ENCODE results near the gene OOSP3.

The OOSP3 gene

GRCh38 chr11:59938718-59939117, 60.1 kb downstream of the OOSP3 start:
- no peaks in the 10 kb centered on the region for H3K9me3 ChIP-seq (ENCODE audit: low read length)
- no peak overlapping the region for H3K4me3 ChIP-seq (ENCODE audit: low read length)
- no peaks in the 10 kb centered on the region for H3K27me3 ChIP-seq (ENCODE audit: insufficient read depth, low read length)
- no peaks in the 10 kb centered on the region for H3K4me1 ChIP-seq (ENCODE audit: insufficient read depth, low read length)
- H2AFZ ChIP-seq (ENCODE audit: low read depth, low read length): no peak overlapping the region
- no peaks in the 10 kb centered on the region for H3K36me3 ChIP-seq (ENCODE audit: insufficient read depth, low read length)

DNA sequence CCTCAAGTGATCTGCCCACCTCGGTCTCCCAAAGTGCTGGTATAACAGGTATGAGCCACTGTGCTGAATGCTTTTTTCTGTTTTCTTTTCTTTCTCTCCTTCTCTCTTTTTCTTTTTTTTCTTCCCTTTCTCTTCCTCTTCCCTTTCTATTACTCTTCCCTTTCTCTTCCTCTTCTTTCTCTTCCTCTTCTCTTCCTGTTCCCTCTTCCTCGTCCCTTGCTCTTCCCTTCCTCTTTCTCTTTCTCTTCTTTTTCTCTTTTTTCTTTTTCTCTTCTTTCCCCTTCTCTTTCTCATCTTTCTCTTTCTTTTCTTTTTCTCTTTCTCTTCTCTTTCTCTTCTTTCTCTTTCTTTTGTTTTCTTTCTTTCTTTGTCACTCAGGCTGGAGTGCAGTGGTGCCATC, 60.9 kb downstream of the OOSP3 start:
- no peak overlapping the region for H3K4me3 ChIP-seq (ENCODE audit: low read length)
- H3K4me1 ChIP-seq (ENCODE audit: insufficient read depth, low read length): no peaks in the 10 kb centered on the region
- H3K9me3 ChIP-seq (ENCODE audit: low read length): no peaks in the 10 kb centered on the region
- no peaks in the 10 kb centered on the region for H3K27me3 ChIP-seq (ENCODE audit: insufficient read depth, low read length)
- H2AFZ ChIP-seq (ENCODE audit: low read depth, low read length): no peak overlapping the region
- H3K36me3 ChIP-seq (ENCODE audit: insufficient read depth, low read length): no peaks in the 10 kb centered on the region

DNA sequence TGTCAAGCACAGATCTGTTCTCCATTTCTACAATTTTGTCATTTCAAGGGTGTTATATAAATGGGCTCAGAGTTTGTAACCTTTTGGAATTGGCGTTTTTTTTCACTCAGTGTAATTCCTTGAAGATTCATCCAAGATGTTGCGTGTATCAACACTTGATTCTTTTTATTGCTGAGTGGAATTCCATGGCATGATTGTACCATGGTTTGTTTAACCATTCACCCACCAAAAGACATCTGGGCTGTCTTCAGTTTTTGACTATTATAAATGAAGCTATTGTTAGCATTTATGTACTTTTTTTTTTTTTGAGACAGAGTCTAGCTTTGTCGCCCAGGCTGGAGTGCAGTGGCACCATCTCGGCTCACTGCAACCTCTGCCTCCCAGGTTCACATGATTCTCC, 62.5 kb downstream of the OOSP3 start:
- Histone ChIP-seq H3K9me3 (ENCODE audit: low read length) (no peaks in the 10 kb centered on the region), H3K4me1 (ENCODE audit: insufficient read depth, low read length) (peaks cover 4% of the 10 kb centered on the region), H3K27me3 (ENCODE audit: insufficient read depth, low read length) (no peaks in the 10 kb centered on the region), H2AFZ (ENCODE audit: low read depth, low read length) (no peak overlapping the region), H3K4me3 (ENCODE audit: low read length) (no peak overlapping the region), H3K36me3 (ENCODE audit: insufficient read depth, low read length) (no peaks in the 10 kb centered on the region)

DNA sequence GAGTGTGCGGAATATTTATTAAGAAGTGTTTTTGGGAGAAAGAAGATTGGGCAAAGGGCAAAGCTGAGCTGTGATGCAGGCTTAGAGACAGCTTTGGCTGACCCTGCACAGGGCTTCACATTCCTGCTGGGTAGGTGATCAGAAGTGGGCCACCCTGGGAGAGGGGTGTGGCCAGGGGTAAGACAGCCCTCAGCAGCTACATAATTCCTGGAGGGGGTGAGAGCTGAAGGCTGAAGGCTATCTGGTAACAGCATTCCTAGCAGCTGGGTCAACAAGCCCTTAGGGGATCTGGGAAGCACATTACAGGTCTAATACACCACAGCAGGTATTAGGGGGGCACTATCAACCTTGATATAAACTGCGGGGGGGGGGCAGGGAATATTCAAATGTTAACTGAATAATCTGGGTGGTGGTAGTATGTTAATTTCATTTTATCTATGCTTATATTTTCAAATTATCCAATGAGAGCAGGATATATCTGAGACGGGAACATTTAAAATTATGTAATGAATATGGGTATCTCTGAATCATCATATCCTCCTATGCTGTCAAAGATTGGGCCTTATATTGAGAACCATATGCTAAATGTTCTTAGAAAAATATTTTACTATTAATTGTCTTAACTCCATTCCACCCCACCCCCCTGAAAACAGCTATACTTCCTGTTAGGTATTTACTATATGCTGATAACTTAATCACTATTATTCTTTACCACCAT, 65.6 kb downstream of the OOSP3 start:
- Histone ChIP-seq H3K9me3 (ENCODE audit: low read length) (no peaks in the 10 kb centered on the region), H3K36me3 (ENCODE audit: insufficient read depth, low read length) (no peaks in the 10 kb centered on the region), H2AFZ (ENCODE audit: low read depth, low read length) (no peak overlapping the region), H3K27me3 (ENCODE audit: insufficient read depth, low read length) (no peaks in the 10 kb centered on the region), H3K4me1 (ENCODE audit: insufficient read depth, low read length) (peaks cover 4% of the 10 kb centered on the region), H3K4me3 (ENCODE audit: low read length) (no peak overlapping the region)

- Histone ChIP-seq H3K27me3 (ENCODE audit: insufficient read depth, low read length) (no peaks in the 10 kb centered on the region), H3K9me3 (ENCODE audit: low read length) (no peaks in the 10 kb centered on the region), H3K36me3 (ENCODE audit: insufficient read depth, low read length) (no peaks in the 10 kb centered on the region), H2AFZ (ENCODE audit: low read depth, low read length) (no peak overlapping the region), H3K4me1 (ENCODE audit: insufficient read depth, low read length) (peaks cover 4% of the 10 kb centered on the region), H3K4me3 (ENCODE audit: low read length) (no peak overlapping the region)
Observed at GRCh38 chr11:59944720-59945119, 66.1 kb downstream of the OOSP3 start.
